ENCODE data around the gene ALDH1B1. TPM values are rescaled to one million over a fixed set of nuclear protein-coding genes. Genes with fewer than 3 reads are reported as not detected.

ALDH1B1 gene
- total and polyA plus RNA-seq, 7 donors = 24.9 to 120 (median 46.9) TPM

DNA sequence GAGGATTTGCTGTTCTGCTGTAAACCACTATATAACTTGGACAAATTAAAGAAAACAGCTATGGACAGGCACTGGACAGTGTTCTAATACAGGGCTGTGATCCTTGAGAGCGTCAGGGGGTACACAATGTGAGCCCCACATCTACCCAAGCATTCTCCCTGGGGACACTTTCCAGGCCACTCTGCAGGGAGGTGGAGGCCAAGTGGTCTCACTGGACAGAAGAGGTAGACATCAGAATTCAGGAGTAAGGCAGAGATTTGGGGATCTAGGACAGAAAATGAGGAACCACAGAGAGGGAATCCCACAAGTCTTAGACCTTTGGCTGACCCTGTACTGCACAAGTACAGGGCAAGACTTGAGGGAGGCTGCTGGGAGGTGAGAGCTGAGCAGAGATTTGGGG, 35.6 kb downstream of the ALDH1B1 start:
- DNase-seq (no peak), ATAC-seq (no peak)
- H3K4me3 ChIP-seq = no peak overlapping the region
- no peaks in the 10 kb centered on the region for H3K36me3 ChIP-seq (ENCODE audit: insufficient read depth in 1 of 2, low read depth in 1 of 2)
- H3K27me3 ChIP-seq (ENCODE audit: insufficient read depth in 3 of 3, low read length in 2 of 3) = peaks cover 7 to 44% (median 8%) of the 10 kb centered on the region in 3 donors
- H3K4me1 ChIP-seq = peaks cover 4% of the 10 kb centered on the region
- intact Hi-C loops (cut with DNase I) = no loop called here
- WGBS, 3 donors = 89% methylated on average over 1 of the region's 1 CpG
- no peak for TF ChIP-seq CTCF (IDR thresholded peaks at IDR 0.05)
- H3K9me3 ChIP-seq = no peaks in the 10 kb centered on the region
- H3K27ac ChIP-seq = no peak overlapping the region

GRCh38 chr9:38431116-38431515, 38.6 kb downstream of the ALDH1B1 start:
- Histone ChIP-seq H3K4me1 (no peaks in the 10 kb centered on the region), H3K4me3 (no peak overlapping the region), H3K9me3 (no peaks in the 10 kb centered on the region), H3K27ac (no peak overlapping the region), H3K27me3 (ENCODE audit: insufficient read depth in 3 of 3, low read length in 2 of 3) (peaks cover 0 to 16% (median 0%) of the 10 kb centered on the region in 3 donors), H3K36me3 (ENCODE audit: insufficient read depth in 1 of 2, low read depth in 1 of 2) (no peaks in the 10 kb centered on the region)
- WGBS, 3 donors = 65 to 74% (median 66%) methylated on average over 4 of the region's 4 CpGs
- DNase-seq (no peak), ATAC-seq (no peak)
- intact Hi-C loops (cut with DNase I) = no loop called here
- no peak for TF ChIP-seq CTCF (IDR thresholded peaks at IDR 0.05)

- intact Hi-C loops (cut with DNase I) = no loop called here
- ATAC-seq (no peak), DNase-seq (no peak)
- H3K36me3 ChIP-seq (ENCODE audit: insufficient read depth in 1 of 2, low read depth in 1 of 2) = no peaks in the 10 kb centered on the region
- TF ChIP-seq CTCF (IDR thresholded peaks at IDR 0.05) = peak; percentile 51
- no peak overlapping the region for H3K4me3 ChIP-seq
- no peaks in the 10 kb centered on the region for H3K9me3 ChIP-seq
- WGBS, 3 donors = 27 to 48% (median 29%) methylated on average over 3 of the region's 3 CpGs
- H3K27ac ChIP-seq = no peak overlapping the region
- no peaks in the 10 kb centered on the region for H3K27me3 ChIP-seq (ENCODE audit: insufficient read depth in 3 of 3, low read length in 2 of 3)
- no peaks in the 10 kb centered on the region for H3K4me1 ChIP-seq
Observed at GRCh38 chr9:38432922-38433510, 40.5 kb downstream of the ALDH1B1 start.

- H3K9me3 ChIP-seq = no peaks in the 10 kb centered on the region
- no peak overlapping the region for H3K27ac ChIP-seq
- peaks cover 0 to under 1% (median 0%) of the 10 kb centered on the region in 3 donors for H3K27me3 ChIP-seq (ENCODE audit: insufficient read depth in 3 of 3, low read length in 2 of 3)
- intact Hi-C loops (cut with DNase I) = no loop called here
- DNase-seq (no peak), ATAC-seq (no peak)
- no peaks in the 10 kb centered on the region for H3K4me1 ChIP-seq
- no peaks in the 10 kb centered on the region for H3K36me3 ChIP-seq (ENCODE audit: insufficient read depth in 1 of 2, low read depth in 1 of 2)
- no peak overlapping the region for H3K4me3 ChIP-seq
- WGBS, 3 donors = 66 to 70% (median 67%) methylated on average over 3 of the region's 3 CpGs
- no peak for TF ChIP-seq CTCF (IDR thresholded peaks at IDR 0.05)
Observed at GRCh38 chr9:38434365-38434764, 41.9 kb downstream of the ALDH1B1 start.

DNA sequence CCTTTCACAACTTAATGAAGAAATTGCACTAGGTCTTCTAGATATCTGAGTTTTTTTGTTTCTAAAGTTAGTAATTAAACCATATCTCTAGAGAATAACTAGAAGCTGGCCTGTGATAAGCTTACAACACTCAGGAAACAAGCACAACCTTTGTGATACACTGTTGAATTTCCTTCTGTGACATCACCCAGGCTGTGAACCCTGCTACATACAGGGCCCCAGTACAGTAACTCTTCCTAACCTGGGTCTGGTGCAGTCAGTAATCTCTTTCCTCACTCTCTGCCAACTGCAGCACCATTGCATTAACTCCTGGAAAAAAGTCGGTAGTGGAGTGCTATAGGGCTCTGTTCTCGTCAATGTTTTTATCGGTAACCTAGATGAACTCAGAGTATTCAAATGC, 42.4 kb downstream of the ALDH1B1 start:
- intact Hi-C loops (cut with DNase I) = no loop called here
- H3K27ac ChIP-seq = no peak overlapping the region
- H3K4me1 ChIP-seq = no peaks in the 10 kb centered on the region
- no peaks in the 10 kb centered on the region for H3K36me3 ChIP-seq (ENCODE audit: insufficient read depth in 1 of 2, low read depth in 1 of 2)
- no peak overlapping the region for H3K4me3 ChIP-seq
- 86 to 94% (median 90%) methylated on average over 3 of the region's 3 CpGs for WGBS, 3 donors
- ATAC-seq (no peak), DNase-seq (no peak)
- H3K27me3 ChIP-seq (ENCODE audit: insufficient read depth in 3 of 3, low read length in 2 of 3) = peaks cover 0 to 2% (median 0%) of the 10 kb centered on the region in 3 donors
- no peak for TF ChIP-seq CTCF (IDR thresholded peaks at IDR 0.05)
- no peaks in the 10 kb centered on the region for H3K9me3 ChIP-seq
